GM10248 (cell line): Measurements from ENCODE around the gene CPED1.
"Not testable (repeated sequence)": the region's sequence is repeated elsewhere in the genome, so short reads cannot be mapped to it uniquely, and the experiment has no call there.

Experiments
- CTCF ChIA-PET: fragments of 300-600 bp; sonication (Branson Sonifier 250); formaldehyde crosslinking; extraction: SDS; loops from one replicate; lab custom pipeline; 2021; ENCODE audit warnings: antibody characterized with exemption; lab: Yijun Ruan, JAX
- POLR2A ChIA-PET: fragments of 350-650 bp; sonication (Branson Sonifier 250); formaldehyde crosslinking; extraction: SDS; loops from one replicate; lab custom pipeline; 2020; ENCODE audit warnings: antibody characterized with exemption; lab: Yijun Ruan, JAX
- DNase-seq: peaks from one replicate; pipeline ENCODE4 v3.0.0; 2012; ENCODE audit errors: extremely low spot score
- TF ChIP-seq, protein P1 (sequence below): IDR thresholded peaks from 2 replicates; pipeline ENCODE4 v1.5.1; 2012; ENCODE audit warnings: mild to moderate bottlenecking, low read depth; ENCODE audit errors: extremely low read depth, missing control alignments, control extremely low read depth

Gene CPED1

DNA sequence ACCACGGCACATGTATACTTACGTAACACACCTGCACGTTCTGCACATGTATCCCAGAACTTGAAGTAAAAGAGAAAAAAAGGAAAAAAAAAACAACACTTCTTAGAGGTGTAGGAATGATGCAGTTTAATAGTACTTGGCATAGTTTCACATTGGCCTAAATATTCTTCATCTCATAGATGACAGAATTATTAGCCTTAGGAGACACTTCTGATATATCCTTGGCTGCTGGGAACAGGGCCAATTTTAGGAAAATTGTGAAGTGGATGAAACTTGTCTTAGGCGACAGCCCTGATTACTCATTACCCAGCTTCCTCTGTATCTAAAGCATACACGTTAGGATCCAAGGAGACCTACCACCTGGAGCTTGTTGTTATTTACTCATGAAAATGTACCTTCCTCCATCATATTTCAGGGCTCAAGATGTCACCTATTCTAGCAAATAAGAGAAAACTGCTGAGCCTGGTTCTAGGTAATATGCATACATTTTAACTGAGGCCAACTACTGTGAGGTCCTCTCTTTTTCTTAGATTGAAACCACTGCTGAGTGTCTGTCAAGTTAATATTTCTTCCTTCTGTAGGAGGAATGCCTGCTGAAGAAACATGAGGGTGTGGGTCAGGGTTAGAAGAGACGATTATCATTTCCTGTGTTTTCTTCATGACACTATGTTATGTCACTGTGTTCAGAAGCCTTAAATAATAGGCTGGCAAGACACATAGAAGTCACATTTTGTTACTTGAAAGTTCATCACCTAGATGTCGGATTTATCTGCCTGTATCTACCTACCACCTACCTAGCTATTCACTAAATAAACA lies 44.3 kb downstream of the CPED1 start:
- ChIA-PET CTCF (interaction anchor here (3.4 kb wide), 1 partner anchor 11 kb away, joined by 18 read pairs; no protein-coding TSS in a partner anchor), POLR2A (no interaction called here)
- DNase-seq = no peak

DNA sequence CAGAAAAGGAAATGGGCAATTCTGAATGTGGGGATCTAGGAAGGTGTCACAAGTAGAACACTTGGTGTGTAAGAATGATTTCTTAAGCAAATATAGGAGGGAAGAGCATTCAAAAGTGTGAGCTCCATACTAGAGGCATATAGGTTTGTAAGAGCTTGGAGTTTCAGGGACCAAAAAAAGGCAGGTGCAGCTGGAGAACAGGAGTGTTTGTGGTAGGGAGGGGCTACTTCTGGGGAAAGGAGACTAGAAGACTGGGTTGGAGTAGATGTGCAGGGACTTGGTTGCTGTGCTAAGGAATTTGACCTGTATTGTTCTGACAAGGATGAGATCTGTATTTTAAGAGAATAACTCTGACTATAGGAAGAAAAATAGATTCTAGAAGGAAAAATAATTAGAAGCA lies 46.4 kb downstream of the CPED1 start:
- POLR2A ChIA-PET = no interaction called here
- TF ChIP-seq, protein P1, sequence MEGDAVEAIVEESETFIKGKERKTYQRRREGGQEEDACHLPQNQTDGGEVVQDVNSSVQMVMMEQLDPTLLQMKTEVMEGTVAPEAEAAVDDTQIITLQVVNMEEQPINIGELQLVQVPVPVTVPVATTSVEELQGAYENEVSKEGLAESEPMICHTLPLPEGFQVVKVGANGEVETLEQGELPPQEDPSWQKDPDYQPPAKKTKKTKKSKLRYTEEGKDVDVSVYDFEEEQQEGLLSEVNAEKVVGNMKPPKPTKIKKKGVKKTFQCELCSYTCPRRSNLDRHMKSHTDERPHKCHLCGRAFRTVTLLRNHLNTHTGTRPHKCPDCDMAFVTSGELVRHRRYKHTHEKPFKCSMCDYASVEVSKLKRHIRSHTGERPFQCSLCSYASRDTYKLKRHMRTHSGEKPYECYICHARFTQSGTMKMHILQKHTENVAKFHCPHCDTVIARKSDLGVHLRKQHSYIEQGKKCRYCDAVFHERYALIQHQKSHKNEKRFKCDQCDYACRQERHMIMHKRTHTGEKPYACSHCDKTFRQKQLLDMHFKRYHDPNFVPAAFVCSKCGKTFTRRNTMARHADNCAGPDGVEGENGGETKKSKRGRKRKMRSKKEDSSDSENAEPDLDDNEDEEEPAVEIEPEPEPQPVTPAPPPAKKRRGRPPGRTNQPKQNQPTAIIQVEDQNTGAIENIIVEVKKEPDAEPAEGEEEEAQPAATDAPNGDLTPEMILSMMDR = no peak
- DNase-seq = no peak
- CTCF ChIA-PET = interaction anchor here (1.0 to 3.4 kb wide), 3 partner anchors 9 to 61 kb away, joined by 3 to 18 read pairs (median 5); no protein-coding TSS in a partner anchor

More for the DNA sequence above, 44.3 kb downstream of the CPED1 start:
- TF ChIP-seq, protein P1 = no peak

DNA sequence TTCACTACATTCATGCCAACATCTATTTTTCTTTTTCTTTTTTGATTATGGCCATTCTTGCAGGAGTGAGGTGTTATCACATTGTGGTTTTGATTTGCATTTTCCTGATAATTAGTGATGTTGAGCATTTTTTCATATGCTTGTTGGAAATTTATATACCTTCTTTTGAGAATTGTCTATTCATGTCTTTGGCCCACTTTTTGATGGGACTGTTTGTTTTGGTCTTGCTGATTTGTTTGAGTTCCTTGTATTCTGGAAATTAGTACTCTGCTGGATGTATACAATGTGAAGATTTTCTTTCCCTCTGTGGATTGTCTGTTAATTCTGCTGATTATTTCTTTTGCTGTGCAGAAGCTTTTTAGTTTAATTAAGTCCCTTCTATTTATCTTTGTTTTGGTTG lies 48.3 kb downstream of the CPED1 start:
- DNase-seq, CTCF ChIA-PET, POLR2A ChIA-PET: not testable (repeated sequence)

DNA sequence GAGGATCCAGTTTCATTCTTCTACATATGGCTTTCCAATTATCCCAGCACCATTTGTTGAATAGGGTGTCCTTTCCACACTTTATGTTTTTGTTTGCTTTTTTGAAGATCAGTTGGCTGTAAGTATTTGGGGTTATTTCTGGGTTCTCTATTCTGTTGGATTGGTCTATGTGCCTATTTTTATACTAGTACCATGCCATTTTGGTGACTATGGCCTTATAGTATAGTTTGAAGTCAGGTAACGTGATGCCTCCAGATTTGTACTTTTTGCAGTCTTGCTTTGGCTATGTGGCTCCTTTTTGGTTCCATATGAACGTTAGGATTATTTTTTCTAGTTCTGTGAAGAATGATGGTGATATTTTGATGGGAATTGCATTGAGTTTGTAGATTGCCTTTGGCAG lies 48.8 kb downstream of the CPED1 start:
- DNase-seq, POLR2A ChIA-PET, CTCF ChIA-PET: not testable (repeated sequence)

DNA sequence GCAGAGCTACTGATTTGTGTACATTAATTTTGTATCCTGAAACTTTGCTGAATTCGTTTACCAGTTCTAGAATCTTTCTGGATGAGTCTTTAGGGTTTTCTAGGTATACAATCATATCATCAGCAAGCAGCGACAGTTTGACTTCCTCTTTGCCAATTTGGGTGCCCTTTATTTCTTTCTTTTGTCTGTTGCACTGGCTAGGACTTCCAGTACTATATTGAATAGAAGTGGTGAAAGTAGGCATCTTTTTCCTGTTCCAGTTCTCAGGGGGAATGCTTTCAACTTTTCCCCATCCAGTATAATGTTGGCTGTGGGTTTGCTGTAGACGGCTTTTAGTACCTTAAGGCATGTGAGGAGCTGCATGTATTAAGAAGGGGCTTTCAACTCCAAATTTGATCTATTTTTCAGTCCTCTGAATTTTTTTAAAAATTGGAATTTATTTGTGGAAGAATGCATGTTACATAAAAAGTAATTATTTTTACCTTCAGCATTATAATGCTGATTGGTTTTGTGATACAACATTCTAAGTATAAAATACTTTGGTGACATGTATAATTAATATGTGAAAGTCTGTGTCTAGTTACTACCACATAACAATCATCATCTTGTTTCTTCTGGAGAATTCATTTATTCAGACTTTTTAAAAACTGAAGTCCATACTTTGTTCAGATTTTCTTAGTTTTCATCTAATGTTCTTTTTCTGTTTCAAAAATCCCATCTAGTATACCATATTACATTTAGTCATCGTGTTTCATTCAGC lies 49.6 kb downstream of the CPED1 start:
- ChIA-PET CTCF (interaction anchor here (0.8 to 1.5 kb wide), 3 partner anchors 22 to 51 kb away, joined by 3 read pairs; no protein-coding TSS in a partner anchor), POLR2A (no interaction called here)
- TF ChIP-seq, protein P1 = no peak
- DNase-seq = no peak

DNA sequence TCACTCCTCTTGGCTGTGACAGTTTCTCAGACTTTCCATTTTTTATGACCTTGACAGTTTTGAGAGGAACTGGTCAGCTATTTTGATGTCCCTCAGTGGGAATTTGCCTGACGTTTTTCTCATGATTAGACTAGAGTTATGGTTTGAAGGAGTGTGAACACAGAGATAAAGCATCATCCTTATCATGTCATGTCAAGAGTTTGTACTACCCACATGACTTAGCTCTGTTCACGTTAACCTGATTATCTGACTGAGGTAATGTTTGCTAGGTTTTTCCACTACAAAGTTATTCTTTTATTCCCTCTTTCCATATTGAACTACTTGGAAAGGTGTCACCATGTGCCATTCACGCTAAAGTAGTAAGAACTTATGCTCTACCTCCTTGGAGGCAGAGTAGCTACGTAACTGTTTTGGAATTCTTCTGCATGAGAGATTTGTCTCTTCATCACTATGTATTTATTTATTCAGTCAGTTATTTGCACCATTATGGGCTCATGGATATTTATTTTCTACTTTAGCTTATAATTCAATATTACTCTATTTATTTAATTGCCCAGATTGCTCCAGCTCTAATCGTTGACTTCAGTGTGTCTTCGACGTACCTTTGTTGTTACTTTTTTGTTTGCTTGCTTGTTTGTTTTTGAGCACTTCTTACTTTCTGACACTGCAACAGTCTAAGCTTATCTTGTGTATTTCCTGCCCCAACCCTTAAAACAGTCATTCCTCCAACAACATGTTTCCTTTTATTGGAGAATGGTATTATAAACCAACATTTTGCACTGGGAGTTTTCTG lies 50.4 kb downstream of the CPED1 start:
- DNase-seq = no peak
- ChIA-PET CTCF (interaction anchor here (0.7 to 1.5 kb wide), 4 partner anchors 8 to 51 kb away, joined by 3 read pairs; no protein-coding TSS in a partner anchor), POLR2A (no interaction called here)
- TF ChIP-seq, protein P1 = no peak

DNA sequence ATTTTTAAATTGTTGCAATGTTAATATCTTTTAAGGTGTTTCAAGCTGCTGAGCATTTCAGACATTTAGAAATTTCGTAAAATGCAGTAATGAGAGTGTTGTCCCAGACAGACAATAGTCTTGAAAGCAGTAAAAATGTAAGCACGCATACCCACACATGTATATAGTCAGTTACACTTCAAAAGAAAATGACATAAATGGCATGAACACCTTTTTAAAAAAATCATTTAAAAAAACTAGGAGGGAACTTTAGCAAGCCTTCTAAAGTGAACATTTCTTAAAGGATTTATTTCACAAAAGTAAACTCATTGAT lies 51.0 kb downstream of the CPED1 start:
- TF ChIP-seq, protein P1 = no peak
- no peak for DNase-seq
- ChIA-PET POLR2A (no interaction called here), CTCF (interaction anchor here (1.1 to 1.5 kb wide), 2 partner anchors 23 to 42 kb away, joined by 3 read pairs; no protein-coding TSS in a partner anchor)
